Immature natural killer cell (primary cell): ENCODE data around the gene MXI1. TPM values are rescaled to one million over a fixed set of nuclear protein-coding genes. Genes with fewer than 3 reads are reported as not detected.
"Not testable (repeated sequence)": the region's sequence is repeated elsewhere in the genome, so short reads cannot be mapped to it uniquely, and the experiment has no call there.

Source experiments
- DNase-seq, 3 donors: peaks; one replicate each; pipeline ENCODE4 v3.0.0; 2022; ENCODE audit warnings: mixed read lengths in 1 of 3
- H3K27ac Mint-ChIP-seq, 6 donors: one replicate each; pipeline ENCODE4 v1.8.0; 2020; ENCODE audit warnings: mixed read lengths in 6 of 6, mild to moderate bottlenecking in 5 of 6, inconsistent platforms in 4 of 6, moderate library complexity in 3 of 6
- H3K27me3 Mint-ChIP-seq, 3 donors: one replicate each; pipeline ENCODE4 v1.8.0; 2020 to 2021; ENCODE audit warnings: low read depth in 3 of 3, mild to moderate bottlenecking in 3 of 3, mixed read lengths in 3 of 3, moderate library complexity in 3 of 3, inconsistent platforms in 1 of 3
- H3K36me3 Mint-ChIP-seq, 3 donors: one replicate each; pipeline ENCODE4 v1.8.0; 2020; ENCODE audit warnings: mixed read lengths in 3 of 3, inconsistent platforms in 2 of 3, mild to moderate bottlenecking in 2 of 3
- H3K4me1 Mint-ChIP-seq, 2 donors: one replicate each; pipeline ENCODE4 v1.8.0; 2020; ENCODE audit warnings: inconsistent platforms in 2 of 2, mild to moderate bottlenecking in 2 of 2, mixed read lengths in 2 of 2, moderate library complexity in 1 of 2
- H3K4me3 Mint-ChIP-seq, 5 donors: one replicate each; pipeline ENCODE4 v1.8.0; 2020; ENCODE audit warnings: mild to moderate bottlenecking in 5 of 5, mixed read lengths in 5 of 5, inconsistent platforms in 3 of 5, moderate library complexity in 3 of 5
- H3K9me3 Mint-ChIP-seq, 6 donors: one replicate each; pipeline ENCODE4 v1.8.0; 2020; ENCODE audit warnings: mild to moderate bottlenecking in 6 of 6, mixed read lengths in 6 of 6, inconsistent platforms in 4 of 6, moderate library complexity in 3 of 6
- polyA plus RNA-seq, 3 donors: library from polyadenylated mRNA; unstranded; fragments of 300-500 nt; fragmentation: Illumina TruSeq; gene quantifications; one replicate each; pipeline ENCODE4 v1.2.3, GENCODE V29; 2021

Gene MXI1
- polyA plus RNA-seq, 3 donors from 2014 or later, result 7.1 to 11.4 (median 9.7) TPM

GRCh38 chr10:110244550-110244949 is 37.1 kb downstream of the MXI1 start:
- peaks cover 8 to 14% of the 10 kb centered on the region in 2 donors for H3K4me1 Mint-ChIP-seq
- H3K27ac Mint-ChIP-seq, result no peak overlapping the region
- no peak overlapping the region for H3K4me3 Mint-ChIP-seq
- peaks cover 0 to 2% (median 0%) of the 10 kb centered on the region in 6 donors for H3K9me3 Mint-ChIP-seq
- DNase-seq, result no peak
- peaks cover 0 to 8% (median 5%) of the 10 kb centered on the region in 3 donors for H3K27me3 Mint-ChIP-seq
- H3K36me3 Mint-ChIP-seq, result peaks cover 6 to 11% (median 7%) of the 10 kb centered on the region in 3 donors

GRCh38 chr10:110247833-110248232 is 40.4 kb downstream of the MXI1 start:
- H3K4me1 Mint-ChIP-seq, DNase-seq, H3K9me3 Mint-ChIP-seq, H3K4me3 Mint-ChIP-seq, H3K27ac Mint-ChIP-seq, H3K27me3 Mint-ChIP-seq: not testable (repeated sequence)
- H3K36me3 Mint-ChIP-seq, result peaks cover 6 to 11% (median 7%) of the 10 kb centered on the region in 3 donors

GRCh38 chr10:110249489-110249888 is 42.1 kb downstream of the MXI1 start:
- H3K27me3 Mint-ChIP-seq, H3K4me1 Mint-ChIP-seq, H3K4me3 Mint-ChIP-seq, DNase-seq, H3K27ac Mint-ChIP-seq, H3K9me3 Mint-ChIP-seq: not testable (repeated sequence)
- peaks cover 6 to 11% (median 7%) of the 10 kb centered on the region in 3 donors for H3K36me3 Mint-ChIP-seq

GRCh38 chr10:110251392-110251791 is 44.0 kb downstream of the MXI1 start:
- not testable (repeated sequence) for H3K4me3 Mint-ChIP-seq, H3K9me3 Mint-ChIP-seq, H3K36me3 Mint-ChIP-seq, DNase-seq, H3K27me3 Mint-ChIP-seq, H3K4me1 Mint-ChIP-seq
- H3K27ac Mint-ChIP-seq, result peak overlapping the region in 2 of 6 donors; percentile 33 to 34

- H3K27ac Mint-ChIP-seq, result no peak overlapping the region
- no peak for DNase-seq
- H3K36me3 Mint-ChIP-seq, result peaks cover 0 to 5% (median 4%) of the 10 kb centered on the region in 3 donors
- H3K9me3 Mint-ChIP-seq, result peaks cover 0 to 2% (median 0%) of the 10 kb centered on the region in 6 donors
- H3K27me3 Mint-ChIP-seq, result peaks cover 2 to 5% (median 3%) of the 10 kb centered on the region in 3 donors
- H3K4me3 Mint-ChIP-seq, result no peak overlapping the region
- peaks cover 7 to 8% of the 10 kb centered on the region in 2 donors for H3K4me1 Mint-ChIP-seq
Measured at GRCh38 chr10:110252151-110252550, 44.7 kb downstream of the MXI1 start.

GRCh38 chr10:110254467-110254866 is 47.1 kb downstream of the MXI1 start:
- Mint-ChIP-seq H3K4me3 (peak overlapping the region in 2 of 5 donors; percentile 43 to 73), H3K36me3 (peaks cover 0 to 6% (median 4%) of the 10 kb centered on the region in 3 donors), H3K27ac (peak overlapping the region in 2 of 6 donors; percentile 61 to 67), H3K4me1 (peaks cover 7 to 8% of the 10 kb centered on the region in 2 donors), H3K9me3 (peaks cover 0 to 2% (median 0%) of the 10 kb centered on the region in 6 donors), H3K27me3 (peaks cover 0 to 5% (median 2%) of the 10 kb centered on the region in 3 donors)
- DNase-seq, result no peak

- Mint-ChIP-seq H3K27me3 (peaks cover 2 to 8% (median 5%) of the 10 kb centered on the region in 3 donors), H3K4me1 (peaks cover 7 to 8% of the 10 kb centered on the region in 2 donors), H3K27ac (no peak overlapping the region), H3K36me3 (peaks cover 0 to 6% (median 4%) of the 10 kb centered on the region in 3 donors), H3K4me3 (no peak overlapping the region), H3K9me3 (peaks cover 0 to 2% (median 0%) of the 10 kb centered on the region in 6 donors)
- no peak for DNase-seq
Measured at GRCh38 chr10:110258542-110258941, 51.1 kb downstream of the MXI1 start.

- Mint-ChIP-seq H3K9me3 (peaks cover 0 to 2% (median 0%) of the 10 kb centered on the region in 6 donors), H3K27me3 (peaks cover 0 to 8% (median 5%) of the 10 kb centered on the region in 3 donors), H3K4me3 (no peak overlapping the region), H3K36me3 (peaks cover 0 to 6% (median 4%) of the 10 kb centered on the region in 3 donors), H3K27ac (no peak overlapping the region), H3K4me1 (peaks cover 6% of the 10 kb centered on the region in 2 donors)
- DNase-seq, result no peak
Measured at GRCh38 chr10:110259317-110259716, 51.9 kb downstream of the MXI1 start.

GRCh38 chr10:110260746-110261477 is 53.5 kb downstream of the MXI1 start:
- no peak for DNase-seq
- H3K36me3 Mint-ChIP-seq, result peaks cover 0 to 6% (median 4%) of the 10 kb centered on the region in 3 donors
- no peak overlapping the region for H3K4me3 Mint-ChIP-seq
- H3K27me3 Mint-ChIP-seq, result peaks cover 0 to 13% (median 8%) of the 10 kb centered on the region in 3 donors
- no peaks in the 10 kb centered on the region for H3K4me1 Mint-ChIP-seq
- peaks cover 0 to under 1% (median 0%) of the 10 kb centered on the region in 6 donors for H3K9me3 Mint-ChIP-seq
- no peak overlapping the region for H3K27ac Mint-ChIP-seq

- no peak for DNase-seq
- Mint-ChIP-seq H3K9me3 (no peaks in the 10 kb centered on the region), H3K27me3 (peaks cover 0 to 12% (median 8%) of the 10 kb centered on the region in 3 donors), H3K4me3 (no peak overlapping the region), H3K36me3 (peaks cover 0 to 3% (median 0%) of the 10 kb centered on the region in 3 donors), H3K4me1 (no peaks in the 10 kb centered on the region), H3K27ac (no peak overlapping the region)
Measured at GRCh38 chr10:110263164-110263563, 55.8 kb downstream of the MXI1 start.

- DNase-seq, result no peak
- Mint-ChIP-seq H3K4me1 (peaks cover 9 to 12% of the 10 kb centered on the region in 2 donors), H3K36me3 (peaks cover 0 to 3% (median 0%) of the 10 kb centered on the region in 3 donors), H3K27ac (no peak overlapping the region), H3K27me3 (peaks cover 0 to 11% (median 11%) of the 10 kb centered on the region in 3 donors), H3K4me3 (no peak overlapping the region), H3K9me3 (no peaks in the 10 kb centered on the region)
Measured at GRCh38 chr10:110265573-110266193, 58.3 kb downstream of the MXI1 start.

- H3K4me3 Mint-ChIP-seq, result no peak overlapping the region
- H3K9me3 Mint-ChIP-seq, result no peaks in the 10 kb centered on the region
- H3K36me3 Mint-ChIP-seq, result peaks cover 0 to 3% (median 0%) of the 10 kb centered on the region in 3 donors
- no peak overlapping the region for H3K27ac Mint-ChIP-seq
- peaks cover 9 to 12% of the 10 kb centered on the region in 2 donors for H3K4me1 Mint-ChIP-seq
- DNase-seq, result no peak
- peaks cover 4 to 12% (median 11%) of the 10 kb centered on the region in 3 donors for H3K27me3 Mint-ChIP-seq
Measured at GRCh38 chr10:110267276-110267675, 59.9 kb downstream of the MXI1 start.

GRCh38 chr10:110268442-110268841 is 61.0 kb downstream of the MXI1 start:
- Mint-ChIP-seq H3K27me3 (peaks cover 4 to 12% (median 5%) of the 10 kb centered on the region in 3 donors), H3K4me1 (peaks cover 13 to 17% of the 10 kb centered on the region in 2 donors), H3K36me3 (peaks cover 0 to 3% (median 0%) of the 10 kb centered on the region in 3 donors), H3K27ac (no peak overlapping the region), H3K4me3 (peak overlapping the region in 1 of 5 donors; percentile 39), H3K9me3 (no peaks in the 10 kb centered on the region)
- no peak for DNase-seq

- peaks cover 0 to 3% (median 0%) of the 10 kb centered on the region in 3 donors for H3K36me3 Mint-ChIP-seq
- DNase-seq, result no peak
- peak overlapping the region in 3 of 6 donors; percentile 7 to 87 (median 85) for H3K27ac Mint-ChIP-seq
- H3K4me1 Mint-ChIP-seq, result peaks cover 16 to 21% of the 10 kb centered on the region in 2 donors
- H3K4me3 Mint-ChIP-seq, result peak overlapping the region in 3 of 5 donors; percentile 23 to 89 (median 55)
- H3K9me3 Mint-ChIP-seq, result no peaks in the 10 kb centered on the region
- H3K27me3 Mint-ChIP-seq, result peaks cover 4 to 12% (median 5%) of the 10 kb centered on the region in 3 donors
Measured at GRCh38 chr10:110268971-110269370, 61.6 kb downstream of the MXI1 start.
